ENCODE data around the gene DHCR7.

DHCR7 gene

DNA sequence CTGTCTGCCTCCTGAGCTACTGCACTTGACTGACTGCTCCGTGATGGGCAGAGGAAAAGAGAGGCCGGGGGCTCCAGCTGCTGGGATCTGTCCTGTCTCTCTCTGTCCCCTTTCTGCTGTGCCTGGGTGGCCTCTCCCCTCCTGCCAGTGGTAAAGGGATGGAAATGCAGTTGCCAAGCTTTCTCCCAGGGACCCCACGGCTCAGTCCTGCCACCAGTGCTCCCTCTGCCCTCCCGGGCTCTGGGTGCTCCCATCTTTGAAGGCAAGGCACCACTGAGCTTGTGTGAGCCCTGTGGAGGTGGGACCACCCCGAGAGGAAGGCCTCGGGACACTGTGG is 36.8 kb upstream of the DHCR7 start:
- H2BK5ac ChIP-seq (ENCODE audit: low read depth, low read length, poor library complexity) = no peak overlapping the region

DNA sequence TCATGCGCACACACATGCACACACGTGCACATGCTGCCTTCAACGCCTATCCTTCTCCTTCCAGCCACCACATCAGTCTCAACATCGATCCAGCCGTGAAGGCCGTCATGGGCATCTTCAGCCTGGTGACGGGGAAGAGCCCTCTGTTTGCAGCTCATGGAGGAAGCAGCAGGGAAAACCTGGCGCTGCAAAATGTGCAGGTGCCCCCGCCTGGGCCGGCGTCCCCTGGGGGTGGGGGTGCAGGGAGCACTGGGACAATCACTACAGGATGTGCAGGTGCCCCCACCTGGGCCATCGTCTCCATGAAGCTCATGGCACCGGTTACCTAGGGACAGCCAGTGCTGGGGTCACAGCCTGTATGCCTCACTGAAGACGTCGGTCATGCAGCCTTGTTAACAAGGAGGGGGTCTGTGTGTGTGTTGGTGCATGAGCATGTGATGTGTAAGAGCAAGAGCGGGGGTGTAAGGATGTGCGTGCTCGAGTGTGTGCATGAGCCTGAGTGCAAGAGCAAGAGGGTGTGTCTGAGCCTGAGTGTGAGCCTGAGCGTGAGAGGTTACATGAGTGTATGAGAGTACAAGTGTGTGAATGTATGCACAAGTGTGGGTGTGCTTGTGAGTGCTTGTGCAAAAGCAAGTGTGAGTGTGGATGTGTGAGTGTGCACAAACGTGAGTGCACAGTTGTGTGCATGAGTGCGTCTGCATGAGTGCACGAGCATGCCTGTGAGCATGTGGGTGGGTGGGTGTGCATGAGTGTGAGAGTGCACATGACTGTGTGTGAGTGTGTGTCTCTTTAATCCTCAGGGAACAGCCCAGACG is 36.3 kb upstream of the DHCR7 start:
- H2BK12ac ChIP-seq (ENCODE audit: low read length) = no peak overlapping the region
- no peak overlapping the region for H3K23ac ChIP-seq (ENCODE audit: low read length)
- peaks cover 11% of the 10 kb centered on the region for H3K9me3 ChIP-seq (ENCODE audit: insufficient read depth, low read depth, low read length)
- H2AK5ac ChIP-seq (ENCODE audit: low read length) = no peak overlapping the region
- peaks cover 21 to 29% of the 10 kb centered on the region in 2 experiments for H3K4me1 ChIP-seq (ENCODE audit: control insufficient read depth in 1 of 2, insufficient read depth in 2 of 2, low read length in 2 of 2)
- H2AFZ ChIP-seq (ENCODE audit: insufficient read depth, low read length, poor library complexity) = no peak overlapping the region
- H4K8ac ChIP-seq (ENCODE audit: low read depth, low read length) = no peak overlapping the region
- H3K14ac ChIP-seq (ENCODE audit: low read length) = no peak overlapping the region
- no peak overlapping the region for H4K12ac ChIP-seq (ENCODE audit: low read depth, low read length)
- H3K4me3 ChIP-seq (ENCODE audit: low read depth, low read length) = peak overlapping the region; percentile 26
- no CpG with 5 or more reads among the region's 23 CpGs for WGBS (ENCODE audit: extremely low coverage, insufficient coverage, insufficient read length)
- H2BK120ac ChIP-seq (ENCODE audit: insufficient read depth, low read length, poor library complexity) = no peak overlapping the region
- no peak overlapping the region for H3K18ac ChIP-seq (ENCODE audit: low read length)
- H3K27ac ChIP-seq (ENCODE audit: low read depth, low read length) = no peak overlapping the region
- H3K79me2 ChIP-seq (ENCODE audit: control insufficient read depth, insufficient read depth, low read length, poor library complexity) = no peaks in the 10 kb centered on the region
- no peak overlapping the region for H2BK5ac ChIP-seq (ENCODE audit: low read depth, low read length, poor library complexity)
- no peak overlapping the region for H3K9ac ChIP-seq (ENCODE audit: low read length)
- H4K91ac ChIP-seq (ENCODE audit: low read depth, low read length) = no peak overlapping the region
- no peaks in the 10 kb centered on the region for H3K27me3 ChIP-seq (ENCODE audit: insufficient read depth, low read length)
- peaks cover 41 to 60% of the 10 kb centered on the region in 2 experiments for H3K36me3 ChIP-seq (ENCODE audit: control insufficient read depth in 1 of 2, insufficient read depth in 2 of 2, low read length in 2 of 2)
- DNase-seq = no peak
- H3K79me1 ChIP-seq (ENCODE audit: low read length) = peaks cover 11% of the 10 kb centered on the region
- H3K4me2 ChIP-seq (ENCODE audit: low read length) = no peak overlapping the region
- H3K4ac ChIP-seq (ENCODE audit: low read depth, low read length) = no peak overlapping the region

More for the DNA sequence above, 36.8 kb upstream of the DHCR7 start:
- Histone ChIP-seq H3K14ac (ENCODE audit: low read length) (no peak overlapping the region), H3K79me1 (ENCODE audit: low read length) (peaks cover 11% of the 10 kb centered on the region), H3K79me2 (ENCODE audit: control insufficient read depth, insufficient read depth, low read length, poor library complexity) (no peaks in the 10 kb centered on the region), H2BK120ac (ENCODE audit: insufficient read depth, low read length, poor library complexity) (no peak overlapping the region), H3K23ac (ENCODE audit: low read length) (no peak overlapping the region), H3K9me3 (ENCODE audit: insufficient read depth, low read depth, low read length) (peaks cover 11% of the 10 kb centered on the region), H4K12ac (ENCODE audit: low read depth, low read length) (no peak overlapping the region), H2BK12ac (ENCODE audit: low read length) (no peak overlapping the region), H3K4ac (ENCODE audit: low read depth, low read length) (no peak overlapping the region), H2AFZ (ENCODE audit: insufficient read depth, low read length, poor library complexity) (no peak overlapping the region), H3K4me1 (ENCODE audit: control insufficient read depth in 1 of 2, insufficient read depth in 2 of 2, low read length in 2 of 2) (peaks cover 21 to 29% of the 10 kb centered on the region in 2 experiments), H3K27ac (ENCODE audit: low read depth, low read length) (no peak overlapping the region), H3K4me3 (ENCODE audit: low read depth, low read length) (no peak overlapping the region), H3K4me2 (ENCODE audit: low read length) (no peak overlapping the region), H3K9ac (ENCODE audit: low read length) (no peak overlapping the region), H2AK5ac (ENCODE audit: low read length) (no peak overlapping the region), H3K18ac (ENCODE audit: low read length) (no peak overlapping the region), H3K27me3 (ENCODE audit: insufficient read depth, low read length) (no peaks in the 10 kb centered on the region), H3K36me3 (ENCODE audit: control insufficient read depth in 1 of 2, insufficient read depth in 2 of 2, low read length in 2 of 2) (peaks cover 44 to 62% of the 10 kb centered on the region in 2 experiments), H4K8ac (ENCODE audit: low read depth, low read length) (no peak overlapping the region), H4K91ac (ENCODE audit: low read depth, low read length) (no peak overlapping the region)
- no CpG with 5 or more reads among the region's 6 CpGs for WGBS (ENCODE audit: extremely low coverage, insufficient coverage, insufficient read length)
- DNase-seq = no peak

- Histone ChIP-seq H3K4me2 (ENCODE audit: low read length) (no peak overlapping the region), H3K18ac (ENCODE audit: low read length) (no peak overlapping the region), H2AFZ (ENCODE audit: insufficient read depth, low read length, poor library complexity) (no peak overlapping the region), H3K14ac (ENCODE audit: low read length) (no peak overlapping the region), H2BK5ac (ENCODE audit: low read depth, low read length, poor library complexity) (no peak overlapping the region), H3K36me3 (ENCODE audit: control insufficient read depth in 1 of 2, insufficient read depth in 2 of 2, low read length in 2 of 2) (peaks cover 44 to 63% of the 10 kb centered on the region in 2 experiments), H3K23ac (ENCODE audit: low read length) (no peak overlapping the region), H4K12ac (ENCODE audit: low read depth, low read length) (no peak overlapping the region), H3K79me1 (ENCODE audit: low read length) (peaks cover 11% of the 10 kb centered on the region), H3K27me3 (ENCODE audit: insufficient read depth, low read length) (no peaks in the 10 kb centered on the region), H2AK5ac (ENCODE audit: low read length) (no peak overlapping the region), H3K9ac (ENCODE audit: low read length) (no peak overlapping the region), H3K79me2 (ENCODE audit: control insufficient read depth, insufficient read depth, low read length, poor library complexity) (no peaks in the 10 kb centered on the region), H3K27ac (ENCODE audit: low read depth, low read length) (no peak overlapping the region), H2BK12ac (ENCODE audit: low read length) (no peak overlapping the region), H4K8ac (ENCODE audit: low read depth, low read length) (no peak overlapping the region), H3K4me3 (ENCODE audit: low read depth, low read length) (no peak overlapping the region), H4K91ac (ENCODE audit: low read depth, low read length) (no peak overlapping the region), H3K9me3 (ENCODE audit: insufficient read depth, low read depth, low read length) (peaks cover 11% of the 10 kb centered on the region), H2BK120ac (ENCODE audit: insufficient read depth, low read length, poor library complexity) (no peak overlapping the region), H3K4ac (ENCODE audit: low read depth, low read length) (no peak overlapping the region), H3K4me1 (ENCODE audit: control insufficient read depth in 1 of 2, insufficient read depth in 2 of 2, low read length in 2 of 2) (peaks cover 21 to 25% of the 10 kb centered on the region in 2 experiments)
- WGBS (ENCODE audit: extremely low coverage, insufficient coverage, insufficient read length) = no CpG with 5 or more reads among the region's 6 CpGs
- no peak for DNase-seq
Measured at GRCh38 chr11:71483692-71484091, 35.5 kb upstream of the DHCR7 start.

GRCh38 chr11:71482746-71483364 is 34.7 kb upstream of the DHCR7 start:
- Histone ChIP-seq H4K8ac (ENCODE audit: low read depth, low read length) (no peak overlapping the region), H3K23ac (ENCODE audit: low read length) (no peak overlapping the region), H3K79me1 (ENCODE audit: low read length) (peaks cover 11% of the 10 kb centered on the region), H3K36me3 (ENCODE audit: control insufficient read depth in 1 of 2, insufficient read depth in 2 of 2, low read length in 2 of 2) (peaks cover 51 to 71% of the 10 kb centered on the region in 2 experiments), H2AFZ (ENCODE audit: insufficient read depth, low read length, poor library complexity) (no peak overlapping the region), H4K12ac (ENCODE audit: low read depth, low read length) (no peak overlapping the region), H3K9me3 (ENCODE audit: insufficient read depth, low read depth, low read length) (peaks cover 11% of the 10 kb centered on the region), H2BK12ac (ENCODE audit: low read length) (no peak overlapping the region), H3K79me2 (ENCODE audit: control insufficient read depth, insufficient read depth, low read length, poor library complexity) (no peaks in the 10 kb centered on the region), H2BK120ac (ENCODE audit: insufficient read depth, low read length, poor library complexity) (no peak overlapping the region), H3K14ac (ENCODE audit: low read length) (no peak overlapping the region), H2BK5ac (ENCODE audit: low read depth, low read length, poor library complexity) (no peak overlapping the region), H3K18ac (ENCODE audit: low read length) (no peak overlapping the region), H2AK5ac (ENCODE audit: low read length) (no peak overlapping the region), H3K4me1 (ENCODE audit: control insufficient read depth in 1 of 2, insufficient read depth in 2 of 2, low read length in 2 of 2) (peaks cover 17 to 20% of the 10 kb centered on the region in 2 experiments), H3K4ac (ENCODE audit: low read depth, low read length) (no peak overlapping the region), H3K4me2 (ENCODE audit: low read length) (no peak overlapping the region), H3K27me3 (ENCODE audit: insufficient read depth, low read length) (no peaks in the 10 kb centered on the region), H3K4me3 (ENCODE audit: low read depth, low read length) (no peak overlapping the region), H3K9ac (ENCODE audit: low read length) (no peak overlapping the region), H3K27ac (ENCODE audit: low read depth, low read length) (no peak overlapping the region), H4K91ac (ENCODE audit: low read depth, low read length) (no peak overlapping the region)
- WGBS (ENCODE audit: extremely low coverage, insufficient coverage, insufficient read length) = no CpG with 5 or more reads among the region's 13 CpGs
- no peak for DNase-seq
